TTC549 (cell line): ENCODE results near the gene REC8.
A peak's percentile ranks its signal among the peaks of the same experiment; 100 is the strongest.

Source experiments
- FAIRE-seq: peaks from 2 replicates; lab custom pipeline; 2012; peaks lifted over from hg19 to GRCh38; lab: Jason Lieb, UNC

The REC8 gene

DNA sequence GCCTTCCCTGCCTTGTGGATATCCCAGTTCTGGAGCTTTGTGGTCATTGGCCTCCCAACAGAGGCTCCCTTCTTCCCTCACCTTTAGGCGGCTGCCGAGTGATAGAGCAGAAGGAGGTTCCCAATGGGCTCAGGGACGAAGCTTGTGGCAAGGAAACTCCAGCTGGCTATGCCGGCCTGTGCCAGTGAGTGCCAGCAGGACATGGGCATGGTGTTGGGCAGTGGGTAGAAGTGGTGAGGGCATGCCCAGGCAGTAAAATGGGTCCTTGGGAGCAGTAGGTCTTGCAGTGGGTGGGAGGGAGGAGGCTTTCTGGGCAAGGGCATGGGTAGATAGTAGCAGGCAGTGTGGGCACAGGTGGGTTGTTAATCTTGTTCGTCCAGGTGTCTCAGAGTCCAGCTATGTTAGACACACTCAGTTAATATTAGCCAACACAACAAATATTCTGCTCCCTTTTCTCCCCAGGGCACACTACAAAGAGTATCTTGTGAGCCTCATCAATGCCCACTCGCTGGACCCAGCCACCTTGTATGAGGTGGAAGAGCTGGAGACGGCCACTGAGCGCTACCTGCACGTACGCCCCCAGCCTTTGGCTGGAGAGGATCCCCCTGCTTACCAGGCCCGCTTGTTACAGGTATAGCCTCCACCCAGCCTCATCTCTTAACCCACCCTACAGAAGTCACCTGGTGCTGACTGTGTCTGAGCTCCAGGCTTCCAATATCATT is 11.9 kb upstream of the REC8 start:
- FAIRE-seq = no peak

DNA sequence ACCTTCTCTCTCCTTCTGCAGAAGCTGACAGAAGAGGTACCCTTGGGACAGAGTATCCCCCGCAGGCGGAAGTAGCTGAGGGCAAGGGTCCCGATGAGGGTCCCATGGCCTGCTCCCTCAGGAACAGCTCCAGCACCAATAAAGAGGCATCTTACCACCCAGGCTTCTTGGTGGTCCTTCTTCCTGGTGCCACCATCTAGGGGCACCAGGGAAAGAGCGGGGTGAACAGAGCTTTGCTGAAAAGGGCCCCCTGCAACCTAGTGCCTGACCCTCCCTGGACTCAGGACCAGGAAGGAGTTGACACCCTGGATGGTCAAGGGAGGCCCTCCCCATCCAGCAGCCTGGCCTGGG is 11.4 kb upstream of the REC8 start:
- FAIRE-seq = no peak

DNA sequence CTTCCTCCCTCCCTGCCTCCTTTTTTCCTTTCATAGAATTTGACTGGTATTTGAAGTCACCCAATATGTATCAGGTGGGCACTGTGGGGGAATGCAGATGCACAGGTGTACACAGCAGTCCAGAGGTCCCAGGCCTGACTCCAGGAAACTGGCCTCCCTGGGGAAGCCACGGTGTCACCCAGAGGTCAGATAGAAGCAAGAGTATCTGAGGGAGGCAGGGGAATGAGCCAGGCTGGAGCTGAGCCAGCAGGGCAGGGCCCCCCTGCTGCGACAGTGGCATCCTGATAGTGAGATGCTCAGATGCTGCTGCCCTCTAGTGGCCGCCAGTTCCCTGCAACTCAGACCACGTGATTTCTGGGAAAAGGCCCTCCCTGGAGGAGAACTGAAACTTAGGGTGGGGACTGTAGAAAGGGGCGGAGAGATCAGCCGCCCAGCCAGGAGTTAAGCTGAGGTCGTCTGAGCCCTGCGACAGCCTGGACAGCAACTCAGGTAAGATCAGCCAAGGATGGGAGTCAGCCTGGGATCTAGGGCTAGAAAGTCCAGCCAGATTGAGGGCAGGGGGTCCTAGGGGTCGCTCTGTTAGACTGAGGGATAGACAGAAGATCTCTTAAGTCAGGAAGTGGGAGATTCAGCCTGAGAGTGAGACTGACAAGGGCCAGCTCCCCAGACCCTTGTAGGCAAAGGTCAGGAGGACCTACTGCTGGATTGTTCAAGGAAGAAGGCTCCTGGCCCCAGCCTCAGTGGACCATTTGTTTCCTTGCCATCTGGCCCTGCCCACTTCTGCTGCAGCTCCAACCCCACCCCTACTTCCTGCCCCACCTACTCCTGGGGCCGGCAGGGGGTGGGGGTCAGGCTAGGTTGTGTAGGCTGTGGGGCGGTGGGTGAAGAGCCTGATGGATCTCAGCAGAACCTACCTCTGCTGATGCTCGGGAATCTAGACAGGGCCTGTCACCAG is 10.8 kb upstream of the REC8 start, which contains the start of gene IRF9:
TSS of gene IRF9 (plus strand) at position 416 of the 955 bp plus-strand sequence. CDS start 880 bp downstream, outside the sequence.
- FAIRE-seq = peak; percentile 15

- FAIRE-seq = no peak
Measured at GRCh38 chr14:24162093-24162492, 9.8 kb upstream of the REC8 start.

GRCh38 chr14:24164518-24164991 is 7.3 kb upstream of the REC8 start:
- no peak for FAIRE-seq

GRCh38 chr14:24165785-24166184 is 6.1 kb upstream of the REC8 start:
- no peak for FAIRE-seq

DNA sequence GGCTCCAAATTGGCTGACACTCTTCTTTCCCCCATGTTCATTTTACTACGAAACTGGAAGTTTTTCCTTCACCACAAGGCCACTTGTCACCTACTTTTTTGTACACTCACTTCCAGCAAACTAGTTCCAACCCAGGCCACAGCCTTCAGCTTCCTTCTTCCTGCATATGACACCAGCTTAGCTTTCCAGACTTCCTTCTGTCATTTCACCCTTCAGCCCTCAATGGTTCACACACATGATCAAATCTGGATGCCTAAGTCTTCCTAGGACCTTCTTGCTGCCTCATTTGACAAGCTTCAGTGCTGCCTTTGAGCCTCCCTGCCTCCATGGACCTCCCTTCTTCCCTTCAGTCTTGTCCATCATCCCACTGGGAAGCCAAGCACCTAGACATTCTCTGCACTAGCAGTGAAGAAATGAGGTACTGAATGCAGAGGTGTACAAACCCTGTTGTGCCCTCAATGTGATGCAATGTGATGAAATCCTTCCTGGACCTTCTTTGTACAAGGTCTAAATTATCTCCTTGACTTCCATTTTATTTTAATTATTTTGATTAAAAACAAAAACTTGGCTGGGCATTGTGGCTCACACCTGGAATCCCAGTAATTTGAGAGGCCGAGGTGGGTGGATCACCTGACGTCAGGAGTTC is 4.3 kb upstream of the REC8 start:
- FAIRE-seq = no peak

DNA sequence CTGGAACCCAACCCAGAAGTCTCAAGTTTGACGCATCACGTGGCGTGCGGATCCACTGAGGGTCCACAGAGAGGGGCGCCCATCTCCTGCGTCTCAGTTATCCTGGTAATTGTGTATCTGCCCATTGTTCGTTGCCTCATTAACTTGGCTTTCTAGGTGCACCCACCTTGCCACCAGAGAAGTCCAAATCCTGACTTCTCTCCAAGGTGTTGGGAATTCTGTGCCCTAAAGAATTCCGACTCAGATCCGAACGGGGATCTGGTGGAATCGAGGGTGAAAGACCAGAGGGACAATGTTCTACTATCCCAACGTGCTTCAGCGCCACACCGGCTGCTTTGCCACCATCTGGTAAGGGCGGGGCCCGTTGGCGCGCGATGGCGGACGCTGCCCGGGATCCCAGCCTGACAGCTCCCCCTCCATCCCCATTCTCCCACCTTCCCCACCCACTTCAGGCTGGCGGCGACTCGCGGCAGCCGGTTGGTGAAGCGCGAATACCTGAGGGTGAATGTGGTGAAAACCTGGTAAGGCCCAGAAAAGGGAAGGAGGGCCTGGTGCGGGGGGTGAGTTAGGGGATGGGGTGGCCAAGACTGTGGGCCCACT is 481 bp downstream of the REC8 start:
- FAIRE-seq = no peak

GRCh38 chr14:24172871-24173281 is 996 bp downstream of the REC8 start:
- FAIRE-seq = no peak

GRCh38 chr14:24176599-24176998 is 4.7 kb downstream of the REC8 start:
- FAIRE-seq = no peak

GRCh38 chr14:24177041-24177825 is 5.4 kb downstream of the REC8 start:
- no peak for FAIRE-seq

GRCh38 chr14:24177891-24178290 is 6.0 kb downstream of the REC8 start:
- FAIRE-seq = no peak

DNA sequence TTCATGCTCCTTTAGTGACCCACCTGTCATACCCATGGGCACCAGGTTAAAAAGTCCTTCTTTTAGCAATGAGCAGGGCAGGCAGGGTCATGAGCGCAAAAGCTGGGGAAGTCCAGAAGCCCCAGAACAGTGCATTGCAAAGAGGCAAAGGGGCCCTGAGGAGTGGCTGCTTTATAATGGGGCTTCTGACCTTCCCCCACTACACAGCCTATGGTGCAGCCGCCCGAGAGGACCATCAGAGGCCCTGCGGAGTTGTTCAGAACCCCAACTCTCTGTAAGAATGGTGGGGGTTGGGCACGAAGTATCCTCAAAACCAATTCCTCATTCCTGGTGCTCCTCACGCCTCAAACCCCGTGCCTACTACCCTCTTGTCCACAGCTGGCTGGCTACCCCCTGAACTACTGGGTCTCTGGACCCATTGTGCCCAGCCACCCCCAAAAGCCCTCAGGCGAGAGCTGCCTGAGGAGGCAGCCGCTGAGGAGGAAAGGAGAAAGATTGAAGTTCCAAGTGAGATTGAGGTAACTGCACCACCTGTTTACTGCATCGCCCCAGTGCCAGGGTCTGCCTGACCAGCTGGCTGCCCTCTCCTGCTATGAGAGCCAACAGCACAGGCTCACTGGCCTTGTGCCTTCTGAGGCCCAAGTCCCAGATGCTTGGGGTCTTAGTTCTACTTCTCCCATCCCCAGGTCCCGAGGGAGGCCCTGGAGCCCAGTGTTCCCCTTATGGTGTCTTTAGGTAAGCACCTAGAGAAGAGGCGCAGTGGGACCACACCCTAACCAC is 6.7 kb downstream of the REC8 start:
- no peak for FAIRE-seq

DNA sequence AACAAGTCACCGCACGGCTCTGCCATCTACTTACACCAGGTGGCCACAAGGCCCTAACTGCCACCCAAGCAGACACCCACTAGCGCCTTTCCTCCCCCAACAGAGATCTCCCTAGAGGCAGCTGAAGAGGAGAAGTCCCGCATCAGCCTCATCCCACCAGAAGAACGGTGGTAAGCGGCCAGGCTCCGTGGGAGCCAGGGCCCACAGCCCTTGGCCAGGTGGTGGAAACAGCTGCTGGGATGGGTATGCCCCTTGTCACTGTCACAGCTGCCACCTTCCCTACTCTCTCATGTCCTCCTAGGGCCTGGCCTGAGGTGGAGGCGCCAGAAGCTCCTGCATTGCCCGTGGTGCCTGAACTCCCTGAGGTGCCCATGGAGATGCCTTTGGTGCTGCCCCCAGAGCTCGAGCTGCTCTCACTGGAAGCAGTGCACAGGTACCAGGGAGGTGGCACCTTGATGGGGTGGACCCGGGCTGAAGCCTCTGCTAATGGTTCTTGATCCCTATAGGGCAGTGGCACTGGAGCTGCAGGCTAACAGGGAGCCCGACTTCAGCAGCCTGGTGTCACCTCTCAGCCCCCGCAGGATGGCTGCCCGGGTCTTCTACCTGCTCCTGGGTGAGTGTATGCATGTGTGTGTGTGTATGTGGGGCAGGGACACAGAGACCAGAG is 7.5 kb downstream of the REC8 start:
- FAIRE-seq = no peak

- FAIRE-seq = no peak
Measured at GRCh38 chr14:24179961-24180796, 8.3 kb downstream of the REC8 start.

DNA sequence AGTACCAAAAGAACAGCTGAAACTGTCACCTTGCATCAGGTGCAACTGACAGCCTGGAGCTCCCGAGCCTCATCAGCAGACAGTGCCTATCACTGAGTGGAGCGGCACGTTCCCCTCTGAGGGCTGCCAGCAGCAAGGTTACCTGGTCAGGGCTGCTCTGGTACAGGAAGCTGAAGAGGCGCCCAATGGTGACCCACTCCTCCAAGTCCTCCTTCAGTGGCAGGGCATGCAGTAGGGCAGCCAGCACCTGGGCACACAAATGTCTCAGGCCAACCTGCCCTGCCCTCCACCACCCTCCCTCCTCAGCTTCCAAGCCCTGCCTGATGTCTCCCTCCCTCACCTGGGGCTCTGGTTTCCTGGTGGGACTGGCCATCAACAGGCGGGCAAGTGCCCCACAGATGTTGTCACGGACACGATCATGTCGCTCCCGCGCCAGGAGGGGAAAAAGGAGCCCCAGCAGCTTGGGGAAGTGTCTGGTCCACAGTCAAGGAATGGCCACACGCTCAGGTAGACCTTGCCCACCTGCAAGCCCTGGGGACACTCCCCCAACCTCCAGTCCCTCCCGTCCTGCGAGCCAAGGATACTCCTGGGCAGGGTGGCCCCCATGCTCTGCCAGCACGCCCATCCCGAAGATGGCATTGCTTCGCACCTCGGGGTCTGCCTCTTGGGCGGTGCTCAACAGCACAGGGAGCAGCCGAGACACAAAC is 9.6 kb downstream of the REC8 start:
- no peak for FAIRE-seq

GRCh38 chr14:24182110-24182882 is 10.4 kb downstream of the REC8 start:
- FAIRE-seq = no peak

GRCh38 chr14:24183014-24183481 is 11.2 kb downstream of the REC8 start:
- no peak for FAIRE-seq
